Activated CD4-positive, alpha-beta T cell treated with anti-CD3 and anti-CD28 coated beads, Interleukin-2, amount 50 U/mL, for 1 hour (primary cell): ENCODE results near the gene DPPA2.
"Not testable (repeated sequence)": the region's sequence is repeated elsewhere in the genome, so short reads cannot be mapped to it uniquely, and the experiment has no call there.

ENCODE experiments used
- DNase-seq: peaks from one replicate; pipeline ENCODE4 v3.0.0-alpha.2; 2020

Gene DPPA2, protein sequence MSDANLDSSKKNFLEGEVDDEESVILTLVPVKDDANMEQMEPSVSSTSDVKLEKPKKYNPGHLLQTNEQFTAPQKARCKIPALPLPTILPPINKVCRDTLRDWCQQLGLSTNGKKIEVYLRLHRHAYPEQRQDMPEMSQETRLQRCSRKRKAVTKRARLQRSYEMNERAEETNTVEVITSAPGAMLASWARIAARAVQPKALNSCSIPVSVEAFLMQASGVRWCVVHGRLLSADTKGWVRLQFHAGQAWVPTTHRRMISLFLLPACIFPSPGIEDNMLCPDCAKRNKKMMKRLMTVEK

DNA sequence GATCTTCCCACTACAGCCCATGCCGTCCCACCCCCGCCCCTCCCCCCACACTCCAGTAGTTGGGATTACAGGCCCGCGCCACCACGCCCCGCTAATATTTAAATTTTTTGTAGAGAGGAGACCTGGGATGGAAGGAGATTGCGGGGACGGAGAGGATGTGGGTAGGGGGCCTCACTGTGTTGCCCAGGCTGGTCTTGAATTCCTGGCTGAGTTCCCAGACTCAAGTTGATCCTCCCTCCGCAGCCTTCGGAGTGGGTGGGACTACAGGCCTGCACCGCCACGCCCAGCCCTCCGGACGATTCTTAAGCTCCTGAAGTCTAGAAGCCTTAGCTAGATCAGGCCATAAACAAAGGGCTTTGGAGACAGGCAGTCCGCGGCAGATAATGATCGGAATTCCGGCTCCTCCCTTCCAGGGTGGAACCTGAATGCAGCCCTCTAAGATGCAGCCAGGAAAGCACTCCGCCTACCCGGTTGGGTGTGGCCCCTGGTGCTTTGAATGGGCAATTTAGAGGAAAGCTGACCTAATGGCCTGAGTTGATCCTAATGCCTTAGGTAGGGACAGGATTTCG lies at the start of gene DPPA2:
Gene DPPA2, minus strand, starts transcription at position 356 of the 569 bp plus-strand sequence. CDS start 1,975 bp downstream, outside the sequence.
- no peak for DNase-seq

DNA sequence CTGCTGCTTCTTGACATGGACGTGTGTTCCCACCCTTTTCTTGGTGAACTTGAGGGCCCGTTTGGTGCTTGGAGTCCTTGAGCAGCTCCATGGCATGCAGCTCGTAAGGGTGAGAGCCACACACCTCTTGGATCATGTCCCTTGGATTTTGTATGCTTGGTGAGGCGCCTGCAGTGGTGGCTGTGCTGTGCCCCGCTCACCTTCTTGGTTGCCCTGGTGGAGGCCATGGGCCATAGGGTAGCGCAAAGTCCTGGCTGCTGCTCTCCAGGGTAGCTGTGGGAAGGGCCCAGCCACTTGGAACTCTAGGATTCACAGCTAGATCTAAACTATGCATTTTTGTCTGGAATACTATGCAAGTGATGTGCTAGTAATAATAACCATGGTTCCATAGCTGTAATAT lies 47.8 kb upstream of the DPPA2 start:
- no peak for DNase-seq

DNA sequence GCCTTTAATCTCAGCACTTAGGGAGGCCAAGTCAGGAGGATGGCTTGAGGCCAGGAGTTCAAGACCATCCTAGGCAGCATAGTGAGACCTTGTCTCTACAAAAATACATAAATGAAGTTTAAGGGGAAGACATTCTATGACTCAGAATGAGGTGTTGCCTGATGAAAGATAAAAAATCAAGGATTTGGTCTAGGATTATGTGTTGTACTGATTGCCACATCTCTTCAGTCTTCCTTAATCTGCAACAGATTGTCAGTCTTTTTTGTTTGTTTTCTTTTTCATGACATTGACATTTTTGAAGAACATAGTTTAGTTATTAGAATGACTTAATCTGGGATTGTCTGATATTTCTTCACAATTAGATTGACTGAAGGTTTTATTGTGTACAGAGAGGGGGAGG lies 47.3 kb upstream of the DPPA2 start:
- no peak for DNase-seq

DNA sequence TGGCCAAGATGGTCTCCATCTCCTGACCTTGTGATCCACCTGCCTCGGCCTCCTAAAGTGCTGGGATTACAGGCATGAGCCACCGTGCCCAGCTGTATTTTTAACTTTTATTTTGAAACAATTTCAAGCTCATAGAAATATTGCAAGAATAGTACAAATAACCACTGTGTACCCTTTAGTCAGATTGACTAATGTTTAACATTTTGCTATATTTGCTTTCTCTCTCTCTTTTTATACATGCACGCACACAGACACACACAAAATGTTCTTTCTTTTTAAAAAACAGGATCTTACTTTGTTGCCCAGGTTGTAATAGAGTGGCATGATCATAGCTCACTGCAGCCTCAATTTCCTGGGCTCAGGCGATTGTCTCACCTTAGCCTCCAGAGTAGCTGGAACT lies 46.5 kb upstream of the DPPA2 start:
- DNase-seq, result no peak

DNA sequence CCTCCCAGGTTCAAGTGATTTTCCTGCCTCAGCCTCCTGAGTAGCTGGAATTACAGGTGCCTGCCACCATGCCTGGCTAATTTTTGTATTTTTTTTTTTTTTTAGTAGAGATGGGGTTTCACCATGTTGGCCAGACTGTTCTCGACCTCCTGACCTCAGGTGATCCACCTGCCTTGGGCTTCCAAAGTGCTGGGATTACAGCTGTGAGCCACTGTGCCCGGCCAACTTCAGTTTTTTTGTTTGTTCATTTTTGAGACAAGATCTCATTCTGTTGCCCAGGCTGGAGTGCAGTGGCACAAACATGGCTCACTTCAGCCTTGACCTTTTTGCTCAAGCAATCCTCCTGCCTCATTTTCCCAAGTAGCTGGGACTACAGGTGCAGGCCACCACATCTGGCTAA lies 42.5 kb upstream of the DPPA2 start:
- not testable (repeated sequence) for DNase-seq

DNA sequence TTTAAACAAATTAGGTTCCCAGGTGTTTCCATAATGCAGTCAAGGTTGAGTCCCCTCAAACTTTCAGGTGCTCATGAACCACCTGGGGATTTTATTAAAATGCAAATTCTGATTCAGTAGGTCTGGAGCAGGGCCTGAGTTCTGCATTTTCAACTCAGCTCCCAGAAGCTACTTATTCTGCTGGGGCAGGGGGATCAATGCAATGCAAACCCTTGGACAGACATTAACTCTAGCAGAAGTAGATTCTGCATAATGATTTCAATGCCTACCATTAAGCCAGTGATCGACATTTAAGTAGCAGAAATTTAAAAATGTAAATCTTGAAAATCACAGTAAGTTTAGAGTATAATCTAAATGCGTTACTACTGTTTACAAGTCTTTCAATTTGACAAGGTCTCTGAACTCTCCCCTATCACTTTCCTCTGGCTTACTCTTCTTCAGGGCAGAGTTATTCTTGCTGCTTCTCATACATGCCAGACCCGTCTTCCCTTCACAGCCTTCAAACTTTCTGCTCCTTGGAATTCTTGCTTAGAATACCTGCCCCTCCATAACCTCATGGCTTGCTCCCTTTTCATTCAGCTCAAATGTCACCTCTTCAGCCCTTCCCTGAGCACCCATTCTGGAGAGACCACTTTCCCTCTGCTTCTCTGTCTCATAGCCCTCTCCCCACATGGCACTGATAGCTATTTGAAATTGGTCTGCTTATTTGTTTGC lies 40.3 kb upstream of the DPPA2 start:
- no peak for DNase-seq

DNA sequence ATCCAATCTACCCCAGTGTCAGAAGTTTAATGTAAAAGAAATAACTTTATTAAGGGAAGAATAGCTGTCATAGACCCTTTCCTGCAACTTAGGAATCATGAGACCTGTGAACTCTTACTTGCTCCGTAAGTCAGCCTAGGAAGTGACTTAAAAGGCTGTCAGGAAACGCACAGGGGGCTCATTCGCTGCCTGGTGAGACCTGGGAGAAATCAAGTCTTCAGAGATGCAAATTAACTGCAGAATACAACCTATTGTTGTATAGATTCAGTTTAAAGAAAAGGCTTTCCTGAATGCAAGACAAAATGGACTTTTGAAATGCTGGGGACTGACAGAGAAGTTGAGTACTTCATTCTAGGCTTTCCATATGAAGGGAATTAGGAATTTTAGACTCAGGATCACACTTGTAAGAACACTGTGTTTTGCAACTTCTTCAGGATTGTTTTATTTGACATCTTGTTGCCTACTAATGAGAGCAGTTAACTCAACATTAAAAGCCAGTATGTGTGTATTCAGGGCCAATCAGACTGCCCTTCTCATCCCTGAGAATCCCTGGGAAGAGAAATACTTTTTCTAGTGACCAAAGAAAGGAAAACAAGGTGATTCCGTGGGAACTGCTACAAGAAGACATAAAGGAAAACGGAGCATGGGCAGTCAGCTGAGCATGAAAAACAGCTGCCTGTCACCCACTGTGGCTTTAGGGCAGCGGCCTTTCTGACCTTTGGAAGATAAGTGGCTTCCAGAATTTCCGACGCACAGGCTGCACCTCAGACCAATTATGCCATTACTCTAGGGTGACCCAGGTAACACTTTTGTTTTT lies 39.5 kb upstream of the DPPA2 start:
- DNase-seq, result no peak

DNA sequence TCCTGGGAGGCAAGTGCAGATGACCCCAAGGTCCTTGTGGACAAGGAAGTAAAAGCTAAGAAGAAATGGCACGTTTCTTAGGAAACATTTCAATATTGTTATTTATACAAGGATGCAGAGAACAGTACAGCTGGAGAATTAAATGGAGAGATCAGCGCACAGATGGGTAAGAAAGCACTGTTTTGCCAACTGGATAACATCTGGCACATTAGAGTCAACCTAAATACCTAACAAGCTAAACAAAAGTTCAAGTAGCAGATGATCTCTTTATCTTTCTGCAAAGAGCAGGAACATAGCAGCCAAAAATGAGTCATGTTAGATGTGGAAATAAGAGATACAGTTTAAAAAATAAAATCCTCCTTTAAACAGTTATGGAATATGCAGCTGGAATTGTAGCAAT lies 36.7 kb upstream of the DPPA2 start:
- DNase-seq, result no peak

DNA sequence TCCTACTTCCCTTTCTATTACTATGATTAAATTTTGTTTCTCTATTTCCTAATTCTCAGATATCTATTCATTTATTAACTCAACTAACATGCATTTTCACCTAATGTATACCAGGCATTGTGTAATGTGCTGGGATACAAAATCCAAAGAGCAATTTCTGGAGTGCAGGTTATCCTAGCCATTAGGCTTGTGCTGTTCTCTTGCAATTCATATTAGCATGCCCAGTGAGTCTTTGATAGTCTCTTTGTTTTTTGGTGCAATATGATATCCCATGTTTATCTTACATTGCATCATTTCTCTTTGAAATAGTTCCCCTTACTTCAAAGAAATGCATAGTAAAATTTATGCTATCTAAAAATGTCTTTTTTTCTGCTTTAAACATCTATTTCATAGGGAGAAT lies 34.9 kb upstream of the DPPA2 start:
- DNase-seq, result no peak

DNA sequence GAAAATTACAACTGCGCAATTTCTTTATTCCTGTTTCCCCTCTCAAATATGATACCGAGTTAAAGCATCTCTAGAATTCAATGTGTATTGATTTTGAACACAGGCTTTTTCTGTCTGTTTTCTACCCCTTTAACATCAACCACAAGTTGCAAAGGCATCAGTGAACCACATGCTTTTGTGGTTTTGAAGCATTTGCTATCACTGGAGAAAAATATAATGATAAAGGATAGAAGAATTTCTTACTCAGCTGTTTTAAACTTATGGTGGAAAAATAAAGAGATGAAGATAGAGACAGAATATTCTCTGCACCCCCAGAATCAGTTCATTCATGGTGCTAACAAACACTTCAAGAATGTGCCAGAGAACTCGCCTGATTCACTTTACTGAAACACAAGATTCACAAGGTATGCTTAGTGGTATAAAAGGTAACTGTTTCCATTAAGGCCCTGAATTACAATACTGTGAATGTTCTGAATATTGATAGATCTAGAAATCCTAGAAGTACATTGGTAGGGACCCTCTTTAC lies 30.5 kb upstream of the DPPA2 start:
- no peak for DNase-seq

DNA sequence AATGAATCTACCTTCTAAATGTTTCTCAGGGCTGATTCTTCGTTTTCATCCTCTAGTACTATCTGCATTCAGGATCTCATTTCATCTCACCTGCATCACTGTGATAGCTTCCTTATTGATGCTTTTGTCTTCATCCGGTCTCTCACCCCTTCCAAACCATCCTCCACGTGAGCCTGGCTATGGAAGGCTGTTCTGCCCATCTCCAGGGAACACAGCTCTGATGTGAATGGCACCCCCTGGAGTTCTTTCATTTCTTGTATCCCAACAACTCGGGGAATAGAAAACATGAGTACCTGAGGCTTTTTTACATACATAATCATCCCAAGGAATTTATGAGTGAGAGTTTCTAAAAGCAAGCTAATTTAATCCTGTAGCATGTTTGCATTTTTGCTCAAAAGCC lies 29.8 kb upstream of the DPPA2 start:
- no peak for DNase-seq

DNA sequence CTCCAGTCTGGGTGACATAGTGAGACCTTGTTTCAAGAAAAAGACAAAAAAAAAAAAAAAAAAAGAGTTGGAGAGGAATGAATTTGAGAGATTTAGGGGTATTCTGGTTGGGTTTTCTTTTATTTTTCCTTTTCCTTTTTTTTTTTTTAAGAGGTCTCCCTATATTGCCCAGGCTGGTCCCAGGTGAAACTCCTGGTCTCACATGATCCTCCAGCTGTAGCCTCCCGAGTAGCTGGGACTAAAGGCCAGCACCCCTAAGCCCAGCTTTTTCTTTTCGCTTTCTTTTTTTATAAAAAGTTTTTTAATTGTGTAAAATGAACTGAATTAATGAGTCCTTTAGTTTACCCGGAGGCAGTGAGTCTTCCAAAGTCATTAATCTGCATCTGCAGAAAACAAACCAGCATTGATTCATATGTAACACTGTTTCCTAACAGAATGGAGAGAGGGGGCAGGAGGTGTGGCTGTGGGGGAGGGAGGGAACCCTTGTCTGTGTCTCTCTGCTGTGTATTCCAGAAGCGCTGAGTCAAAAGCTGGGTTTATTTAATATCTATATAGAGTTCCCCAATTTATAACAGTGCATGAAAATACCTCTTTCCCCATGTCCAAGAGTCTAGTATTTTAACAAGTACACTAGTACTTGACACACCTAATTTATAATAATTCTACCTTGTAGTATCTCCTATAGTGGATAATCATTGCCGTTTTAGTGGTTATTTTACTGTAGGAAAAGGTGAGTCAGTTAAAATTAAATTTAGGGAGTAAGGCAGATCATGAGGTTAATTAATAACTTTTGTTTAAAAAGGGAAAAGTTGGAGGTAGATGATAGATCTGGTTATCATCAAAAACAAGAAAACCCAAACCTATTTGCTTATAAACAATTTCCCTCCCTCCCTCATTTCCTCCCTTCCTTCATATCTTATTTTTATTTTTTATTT lies 23.7 kb upstream of the DPPA2 start:
- no peak for DNase-seq

DNA sequence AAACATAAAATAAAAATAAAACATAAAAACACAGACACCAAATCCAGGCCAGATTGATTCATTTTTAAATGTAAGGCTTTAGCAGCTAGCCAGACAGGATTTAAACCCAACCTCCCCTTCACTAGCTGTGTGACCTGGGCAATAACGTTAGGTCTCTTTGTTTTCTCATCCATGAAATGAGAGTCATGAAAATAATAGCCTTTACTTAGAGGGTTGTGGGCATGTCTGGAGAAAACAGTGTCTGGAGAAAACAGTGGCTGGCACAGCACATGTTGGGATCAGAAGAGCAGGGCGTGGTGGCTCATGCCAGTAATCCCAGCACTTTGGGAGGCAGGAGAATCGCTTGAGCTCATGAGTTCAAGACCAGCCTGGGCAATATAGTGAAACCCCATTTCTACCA lies 22.9 kb upstream of the DPPA2 start:
- no peak for DNase-seq

DNA sequence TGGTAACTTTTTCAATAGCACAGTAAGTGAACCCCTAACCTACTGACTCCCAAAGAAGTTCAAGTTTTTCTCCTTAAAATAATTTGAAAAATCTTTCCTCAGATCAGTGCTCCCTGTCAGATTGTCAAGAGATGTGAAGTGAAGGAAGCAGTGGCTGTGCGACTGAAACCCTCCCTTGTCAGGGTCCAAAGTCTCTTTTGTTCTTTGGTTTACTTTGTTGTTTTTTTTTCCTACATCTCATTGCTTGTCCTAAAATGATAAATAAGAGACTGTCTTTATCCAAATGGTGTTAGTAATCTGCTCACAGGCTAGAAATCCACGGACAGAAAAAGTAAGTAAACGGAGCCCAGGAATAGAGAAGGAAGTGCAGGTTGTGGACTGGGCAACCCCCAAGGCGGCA lies 22.0 kb upstream of the DPPA2 start:
- DNase-seq, result no peak

DNA sequence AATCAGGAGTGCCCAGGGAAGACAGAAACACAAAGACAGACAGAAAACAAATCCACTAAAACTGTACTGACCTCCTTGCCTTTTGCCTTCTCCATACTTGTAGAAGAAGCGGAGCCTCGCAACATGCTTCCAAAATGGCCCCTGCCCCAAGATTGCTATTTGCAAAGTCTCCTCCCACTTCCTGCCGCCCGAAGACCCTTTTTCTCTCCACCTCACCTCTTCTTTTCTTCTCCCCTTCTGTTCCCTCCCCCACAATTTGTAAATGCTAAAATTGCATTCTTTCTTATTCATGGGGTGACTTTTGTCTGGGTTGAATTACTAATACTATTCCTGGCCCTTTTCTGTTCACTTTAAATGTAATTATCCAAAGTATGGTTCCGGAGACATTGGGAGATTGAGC lies 21.1 kb upstream of the DPPA2 start, which contains the start of gene DPPA4:
Gene DPPA4, minus strand, starts transcription at position 154 of the 400 bp plus-strand sequence. Its CDS starts 29 bp downstream, at position 125.
- DNase-seq, result no peak

DNA sequence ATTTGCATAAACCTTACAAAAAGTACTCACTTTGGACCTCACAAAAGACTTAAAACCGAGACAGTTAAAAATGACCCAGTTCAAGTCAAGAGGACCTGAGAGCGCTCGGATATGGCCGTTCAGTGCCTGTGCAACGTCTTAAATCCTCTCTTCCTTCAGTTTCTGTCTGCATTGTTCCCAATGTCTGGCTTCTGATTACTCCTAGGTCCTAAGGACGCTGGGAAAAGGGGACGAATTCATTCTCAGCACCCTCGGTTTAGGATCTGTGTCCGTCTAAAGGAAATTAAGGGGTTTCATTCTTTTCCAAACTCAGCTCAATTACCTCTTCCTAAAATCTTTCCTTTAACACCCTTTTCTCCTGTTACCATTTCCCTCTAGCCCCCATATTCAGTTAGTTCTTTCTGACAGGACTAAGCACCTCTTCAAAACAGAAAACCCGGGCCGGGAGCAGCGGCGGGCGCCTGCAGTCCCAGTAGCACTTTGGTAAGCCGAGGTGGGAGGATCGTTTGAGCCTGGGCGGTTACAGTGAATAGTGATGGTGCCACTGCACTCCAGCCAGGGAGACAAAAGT lies 20.1 kb upstream of the DPPA2 start:
- DNase-seq, result no peak

DNA sequence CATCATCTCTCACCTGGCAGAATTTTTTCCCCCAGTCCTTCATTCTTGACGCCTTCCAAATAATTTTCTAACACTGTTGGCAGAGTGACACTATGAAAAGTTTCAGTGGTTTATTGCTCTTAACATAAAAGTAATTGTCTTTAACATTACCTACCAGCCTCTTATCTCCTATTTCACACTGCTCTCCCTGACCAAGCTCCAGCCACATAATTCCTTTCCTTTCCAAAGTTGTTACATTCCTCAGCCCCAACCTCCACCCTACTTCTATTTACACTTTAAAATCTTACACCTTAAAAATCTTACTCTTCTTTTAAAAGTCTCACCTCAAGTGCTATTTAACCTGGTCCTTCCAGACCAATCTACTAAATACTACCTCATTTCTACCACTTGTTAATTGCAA lies 18.3 kb upstream of the DPPA2 start:
- no peak for DNase-seq

DNA sequence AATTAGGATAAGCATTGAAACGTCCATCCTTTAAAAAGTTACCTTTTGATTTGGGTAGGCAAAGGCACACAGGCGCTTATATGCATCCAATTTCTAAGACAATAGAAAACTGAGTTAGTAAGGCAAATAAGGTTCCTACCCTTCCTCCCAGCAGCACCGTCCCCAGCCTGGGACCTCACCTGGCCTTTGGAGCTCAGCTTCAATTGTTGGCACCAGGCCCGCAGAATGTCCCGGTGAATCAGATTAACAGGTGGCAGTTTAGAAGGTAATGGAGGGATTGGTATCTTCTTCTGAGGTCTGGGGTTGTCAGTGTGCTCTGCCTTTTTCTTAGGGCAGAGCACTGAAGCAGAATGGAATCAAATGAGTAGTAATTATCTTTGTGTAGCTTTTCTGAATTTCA lies 15.4 kb upstream of the DPPA2 start:
- DNase-seq, result no peak

DNA sequence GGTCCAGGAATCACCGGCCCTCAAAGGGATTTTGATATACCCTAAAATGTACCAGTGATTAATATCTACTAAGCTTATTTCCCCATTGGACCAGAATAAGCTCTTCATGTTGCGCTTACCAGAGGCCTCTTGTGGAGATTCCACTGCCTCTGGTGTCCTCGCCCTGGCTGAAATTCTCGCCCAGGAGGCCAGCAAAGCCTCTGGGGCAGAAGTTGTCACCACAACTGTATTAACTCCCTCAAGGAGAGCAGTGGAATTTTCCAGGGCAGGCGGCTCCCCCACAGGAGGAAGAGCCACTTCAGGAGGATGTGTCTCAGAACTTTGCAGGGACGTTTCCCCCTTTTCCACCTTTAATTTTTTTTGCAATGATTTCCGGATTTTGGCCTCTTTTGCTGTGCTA lies 14.1 kb upstream of the DPPA2 start:
- DNase-seq, result no peak

DNA sequence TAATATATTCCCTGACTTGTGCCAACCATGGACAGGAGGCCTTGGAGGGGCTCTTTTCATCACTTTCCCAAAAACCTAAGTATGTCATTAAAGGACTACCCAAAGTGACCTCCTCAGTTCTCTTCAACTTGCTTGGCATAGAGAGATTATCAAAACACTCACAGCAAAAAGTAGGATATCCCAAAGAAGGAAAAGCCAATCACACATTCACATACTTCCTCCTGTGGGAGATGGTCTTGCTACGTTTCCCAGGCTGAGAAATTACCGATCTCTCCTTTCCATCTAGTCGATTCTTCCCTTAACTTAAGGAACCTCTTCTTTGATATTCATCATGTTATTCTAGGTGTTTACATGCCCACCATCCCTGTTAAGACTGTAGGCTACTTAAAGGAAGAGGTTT lies 11.9 kb upstream of the DPPA2 start:
- DNase-seq, result no peak

DNA sequence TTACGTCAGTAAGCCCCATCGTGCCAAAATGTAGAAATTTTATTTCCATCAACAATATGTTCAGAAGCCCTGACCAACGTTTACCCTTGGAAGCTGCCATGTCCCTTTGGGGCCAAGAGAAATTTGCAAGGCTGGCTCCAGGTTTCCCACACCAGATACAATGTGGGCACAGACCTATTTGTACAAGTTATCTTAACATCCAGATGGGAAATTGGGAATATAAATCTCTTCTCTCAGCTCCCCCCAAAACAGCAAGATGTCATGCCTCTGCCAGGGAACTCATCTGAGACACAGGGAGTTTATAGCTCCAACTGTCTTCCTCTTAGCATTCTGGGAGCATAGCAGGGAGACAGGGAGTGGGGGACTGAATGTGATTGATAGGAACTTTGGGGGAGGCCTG lies 9.3 kb upstream of the DPPA2 start:
- no peak for DNase-seq

DNA sequence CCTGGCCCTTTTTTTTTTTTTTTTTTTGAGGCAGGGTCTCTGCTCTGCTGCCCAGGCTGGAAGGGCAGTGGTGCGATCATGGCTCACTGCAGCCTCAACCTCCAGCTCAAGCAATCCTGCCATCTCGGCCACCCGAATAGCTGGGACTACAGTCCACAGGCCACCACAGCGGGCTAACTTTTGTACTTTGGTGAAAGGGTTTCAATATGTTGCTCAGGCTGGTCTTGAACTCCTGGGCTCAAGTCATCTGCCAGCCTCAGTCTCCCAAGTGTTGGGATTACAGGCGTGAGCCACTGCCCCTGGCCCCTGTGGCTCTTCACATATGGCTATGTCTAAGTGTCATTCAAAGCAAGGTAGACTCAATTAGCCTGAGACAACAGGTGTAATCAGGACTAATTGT lies 8.8 kb upstream of the DPPA2 start:
- DNase-seq, result no peak
